SK-N-SH treated with all-trans-retinoic acid at 6 μM for 48 hours (cell line): Measurements from ENCODE around the gene FBXW11.

Experiments used
- ATAC-seq: fragments of 200-7000 bp; cut with Tn5 transposase; 3 replicates; pipeline ENCODE4 v1.9.1; 2020; ENCODE audit warnings: mild to moderate bottlenecking, moderate library complexity
- ARNTL ChIP-seq: fragments of 450-650 bp; formaldehyde crosslinking; IDR thresholded peaks from 2 replicates; pipeline ENCODE4 v1.5.0; 2020; ENCODE audit warnings: low read depth, mild to moderate bottlenecking, moderate library complexity, borderline replicate concordance
- CSDC2 ChIP-seq: fragments of 250-450 bp; sonication (Bioruptor Pico); IDR thresholded peaks from 2 replicates; pipeline ENCODE4 v1.5.0; 2020; ENCODE audit warnings: mild to moderate bottlenecking, moderate library complexity
- ESRRG ChIP-seq: fragments of 250-450 bp; sonication (Bioruptor Pico); IDR thresholded peaks from 2 replicates; pipeline ENCODE4 v1.6.1; 2021; ENCODE audit warnings: mild to moderate bottlenecking
- GLIS3 ChIP-seq: fragments of 250-450 bp; sonication (Bioruptor Pico); IDR thresholded peaks from 2 replicates; pipeline ENCODE4 v1.5.0; 2020; ENCODE audit warnings: mild to moderate bottlenecking, moderate library complexity
- ISL1 ChIP-seq: fragments of 250-450 bp; sonication (Bioruptor Pico); IDR thresholded peaks from 2 replicates; pipeline ENCODE4 v2.1.2; 2022; ENCODE audit warnings: mild to moderate bottlenecking, moderate library complexity
- OSR1 ChIP-seq: fragments of 250-450 bp; sonication (Bioruptor Pico); IDR thresholded peaks from 2 replicates; pipeline ENCODE4 v1.8.0; 2022; ENCODE audit warnings: moderate library complexity, mild to moderate bottlenecking, inconsistent platforms
- RARB ChIP-seq: fragments of 250-450 bp; sonication (Bioruptor Pico); IDR thresholded peaks from 2 replicates; pipeline ENCODE4 v1.8.0; 2021; ENCODE audit warnings: mild to moderate bottlenecking, moderate library complexity
- TCF4 ChIP-seq: fragments of 250-450 bp; sonication (Bioruptor Pico); IDR thresholded peaks from 2 replicates; pipeline ENCODE4 v1.8.0; 2021; ENCODE audit warnings: mild to moderate bottlenecking, moderate library complexity, borderline replicate concordance
- TOX ChIP-seq: fragments of 250-450 bp; sonication (Bioruptor Pico); IDR thresholded peaks from 2 replicates; pipeline ENCODE4 v1.8.0; 2021; ENCODE audit warnings: mild to moderate bottlenecking, moderate library complexity, borderline replicate concordance
- ZC3H10 ChIP-seq: fragments of 250-450 bp; sonication (Bioruptor Pico); IDR thresholded peaks from 2 replicates; pipeline ENCODE4 v1.5.1; 2021; ENCODE audit warnings: mild to moderate bottlenecking, moderate library complexity
- ZFP3 ChIP-seq: fragments of 250-450 bp; sonication (Bioruptor Pico); IDR thresholded peaks from 2 replicates; pipeline ENCODE4 v1.5.0; 2020; ENCODE audit warnings: mild to moderate bottlenecking, moderate library complexity
- ZFP30 ChIP-seq: fragments of 450-650 bp; formaldehyde crosslinking; IDR thresholded peaks from 2 replicates; pipeline ENCODE4 v1.5.0; 2022; ENCODE audit warnings: mild to moderate bottlenecking, moderate library complexity
- ZNF70 ChIP-seq: fragments of 450-650 bp; formaldehyde crosslinking; IDR thresholded peaks from 2 replicates; pipeline ENCODE4 v1.5.0; 2020; ENCODE audit warnings: mild to moderate bottlenecking, moderate library complexity
- ZNF8 ChIP-seq: fragments of 450-650 bp; formaldehyde crosslinking; IDR thresholded peaks from 2 replicates; pipeline ENCODE4 v1.5.0; 2020; ENCODE audit warnings: mild to moderate bottlenecking, moderate library complexity
- TF ChIP-seq, protein P1 (sequence below): fragments of 250-450 bp; sonication (Bioruptor Pico); IDR thresholded peaks from 2 replicates; pipeline ENCODE4 v1.8.0; 2021; ENCODE audit warnings: low read depth, mild to moderate bottlenecking, moderate library complexity, borderline replicate concordance
- TF ChIP-seq, protein P2 (sequence below): fragments of 250-450 bp; sonication (Bioruptor Pico); IDR thresholded peaks from 2 replicates; pipeline ENCODE4 v1.8.0; 2020; ENCODE audit warnings: mild to moderate bottlenecking, moderate library complexity, borderline replicate concordance
- TF ChIP-seq, protein P3 (sequence below): fragments of 250-450 bp; sonication (Bioruptor Pico); IDR thresholded peaks from 2 replicates; pipeline ENCODE4 v1.5.1; 2020; ENCODE audit warnings: low read depth, mild to moderate bottlenecking, moderate library complexity
- TF ChIP-seq, protein P4 (sequence below): fragments of 250-450 bp; sonication (Bioruptor Pico); IDR thresholded peaks from 2 replicates; pipeline ENCODE4 v1.5.1; 2021; ENCODE audit warnings: mild to moderate bottlenecking, moderate library complexity
- TF ChIP-seq, protein P5 (sequence below): fragments of 250-450 bp; sonication (Bioruptor Pico); IDR thresholded peaks from 2 replicates; pipeline ENCODE4 v1.5.0; 2020; ENCODE audit warnings: mild to moderate bottlenecking, moderate library complexity

FBXW11 gene

DNA sequence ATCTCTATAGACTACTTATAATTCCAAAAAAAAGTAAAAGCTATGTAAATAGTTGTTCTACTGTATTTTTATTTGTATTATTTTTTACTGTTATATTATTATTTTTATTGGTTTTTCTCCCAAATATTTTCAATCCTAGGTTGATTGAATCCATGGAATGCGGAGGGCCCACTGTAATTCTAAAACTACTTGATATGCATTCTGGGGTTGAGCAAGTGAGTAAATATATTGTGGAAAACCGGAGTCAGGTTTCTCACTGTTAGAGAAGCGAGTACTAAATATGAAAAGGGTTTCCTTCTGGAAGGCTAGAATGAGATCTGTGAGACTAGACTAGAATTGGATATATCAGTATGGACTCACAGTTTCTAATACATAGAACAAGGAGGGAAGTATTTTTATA, 66.5 kb downstream of the FBXW11 start:
- TF ChIP-seq OSR1 (CRISPR knock-in tag), result no peak
- TF ChIP-seq, protein P1, sequence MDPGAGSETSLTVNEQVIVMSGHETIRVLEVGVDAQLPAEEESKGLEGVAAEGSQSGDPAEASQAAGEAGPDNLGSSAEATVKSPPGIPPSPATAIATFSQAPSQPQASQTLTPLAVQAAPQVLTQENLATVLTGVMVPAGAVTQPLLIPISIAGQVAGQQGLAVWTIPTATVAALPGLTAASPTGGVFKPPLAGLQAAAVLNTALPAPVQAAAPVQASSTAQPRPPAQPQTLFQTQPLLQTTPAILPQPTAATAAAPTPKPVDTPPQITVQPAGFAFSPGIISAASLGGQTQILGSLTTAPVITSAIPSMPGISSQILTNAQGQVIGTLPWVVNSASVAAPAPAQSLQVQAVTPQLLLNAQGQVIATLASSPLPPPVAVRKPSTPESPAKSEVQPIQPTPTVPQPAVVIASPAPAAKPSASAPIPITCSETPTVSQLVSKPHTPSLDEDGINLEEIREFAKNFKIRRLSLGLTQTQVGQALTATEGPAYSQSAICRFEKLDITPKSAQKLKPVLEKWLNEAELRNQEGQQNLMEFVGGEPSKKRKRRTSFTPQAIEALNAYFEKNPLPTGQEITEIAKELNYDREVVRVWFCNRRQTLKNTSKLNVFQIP (CRISPR knock-in tag), result no peak
- no peak for ATAC-seq

DNA sequence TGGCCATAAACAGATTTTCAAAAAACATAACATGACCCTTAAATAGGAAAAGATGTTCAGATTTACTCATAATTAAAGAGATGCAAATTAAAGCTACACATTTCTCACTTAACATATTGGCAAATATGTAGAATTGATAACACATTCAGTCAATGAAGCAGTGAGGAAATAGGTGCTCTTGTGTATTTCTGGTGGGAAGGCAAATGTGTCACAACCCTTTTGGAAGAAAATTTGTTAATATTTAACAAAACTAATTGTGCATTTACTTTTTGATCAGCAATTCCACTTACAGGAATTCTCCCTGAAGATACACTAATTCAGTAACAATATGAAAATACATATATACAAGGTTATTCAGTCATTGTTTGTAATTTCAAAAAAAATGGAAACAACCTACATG, 68.1 kb downstream of the FBXW11 start:
- TF ChIP-seq, protein P2, sequence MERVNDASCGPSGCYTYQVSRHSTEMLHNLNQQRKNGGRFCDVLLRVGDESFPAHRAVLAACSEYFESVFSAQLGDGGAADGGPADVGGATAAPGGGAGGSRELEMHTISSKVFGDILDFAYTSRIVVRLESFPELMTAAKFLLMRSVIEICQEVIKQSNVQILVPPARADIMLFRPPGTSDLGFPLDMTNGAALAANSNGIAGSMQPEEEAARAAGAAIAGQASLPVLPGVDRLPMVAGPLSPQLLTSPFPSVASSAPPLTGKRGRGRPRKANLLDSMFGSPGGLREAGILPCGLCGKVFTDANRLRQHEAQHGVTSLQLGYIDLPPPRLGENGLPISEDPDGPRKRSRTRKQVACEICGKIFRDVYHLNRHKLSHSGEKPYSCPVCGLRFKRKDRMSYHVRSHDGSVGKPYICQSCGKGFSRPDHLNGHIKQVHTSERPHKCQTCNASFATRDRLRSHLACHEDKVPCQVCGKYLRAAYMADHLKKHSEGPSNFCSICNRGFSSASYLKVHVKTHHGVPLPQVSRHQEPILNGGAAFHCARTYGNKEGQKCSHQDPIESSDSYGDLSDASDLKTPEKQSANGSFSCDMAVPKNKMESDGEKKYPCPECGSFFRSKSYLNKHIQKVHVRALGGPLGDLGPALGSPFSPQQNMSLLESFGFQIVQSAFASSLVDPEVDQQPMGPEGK (CRISPR knock-in tag), result no peak
- TF ChIP-seq ZNF70 (CRISPR knock-in tag), result no peak
- TF ChIP-seq ZFP3 (CRISPR knock-in tag), result no peak
- no peak for TF ChIP-seq CSDC2 (CRISPR knock-in tag)
- no peak for TF ChIP-seq RARB (CRISPR knock-in tag)
- TF ChIP-seq TCF4, result no peak
- TF ChIP-seq, protein P3, sequence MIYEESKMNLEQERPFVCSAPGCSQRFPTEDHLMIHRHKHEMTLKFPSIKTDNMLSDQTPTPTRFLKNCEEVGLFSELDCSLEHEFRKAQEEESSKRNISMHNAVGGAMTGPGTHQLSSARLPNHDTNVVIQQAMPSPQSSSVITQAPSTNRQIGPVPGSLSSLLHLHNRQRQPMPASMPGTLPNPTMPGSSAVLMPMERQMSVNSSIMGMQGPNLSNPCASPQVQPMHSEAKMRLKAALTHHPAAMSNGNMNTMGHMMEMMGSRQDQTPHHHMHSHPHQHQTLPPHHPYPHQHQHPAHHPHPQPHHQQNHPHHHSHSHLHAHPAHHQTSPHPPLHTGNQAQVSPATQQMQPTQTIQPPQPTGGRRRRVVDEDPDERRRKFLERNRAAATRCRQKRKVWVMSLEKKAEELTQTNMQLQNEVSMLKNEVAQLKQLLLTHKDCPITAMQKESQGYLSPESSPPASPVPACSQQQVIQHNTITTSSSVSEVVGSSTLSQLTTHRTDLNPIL (CRISPR knock-in tag), result no peak
- TF ChIP-seq GLIS3 (CRISPR knock-in tag), result no peak
- TF ChIP-seq, protein P4, sequence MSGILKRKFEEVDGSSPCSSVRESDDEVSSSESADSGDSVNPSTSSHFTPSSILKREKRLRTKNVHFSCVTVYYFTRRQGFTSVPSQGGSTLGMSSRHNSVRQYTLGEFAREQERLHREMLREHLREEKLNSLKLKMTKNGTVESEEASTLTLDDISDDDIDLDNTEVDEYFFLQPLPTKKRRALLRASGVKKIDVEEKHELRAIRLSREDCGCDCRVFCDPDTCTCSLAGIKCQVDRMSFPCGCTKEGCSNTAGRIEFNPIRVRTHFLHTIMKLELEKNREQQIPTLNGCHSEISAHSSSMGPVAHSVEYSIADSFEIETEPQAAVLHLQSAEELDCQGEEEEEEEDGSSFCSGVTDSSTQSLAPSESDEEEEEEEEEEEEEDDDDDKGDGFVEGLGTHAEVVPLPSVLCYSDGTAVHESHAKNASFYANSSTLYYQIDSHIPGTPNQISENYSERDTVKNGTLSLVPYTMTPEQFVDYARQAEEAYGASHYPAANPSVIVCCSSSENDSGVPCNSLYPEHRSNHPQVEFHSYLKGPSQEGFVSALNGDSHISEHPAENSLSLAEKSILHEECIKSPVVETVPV (CRISPR knock-in tag), result no peak
- TF ChIP-seq ARNTL (CRISPR knock-in tag), result no peak
- TF ChIP-seq ESRRG (CRISPR knock-in tag), result no peak
- TF ChIP-seq, protein P1 (CRISPR knock-in tag), result no peak
- TF ChIP-seq ISL1, result no peak
- TF ChIP-seq ZFP30 (CRISPR knock-in tag), result no peak
- TF ChIP-seq ZNF8 (CRISPR knock-in tag), result no peak
- TF ChIP-seq ZC3H10 (CRISPR knock-in tag), result no peak
- TF ChIP-seq, protein P5, sequence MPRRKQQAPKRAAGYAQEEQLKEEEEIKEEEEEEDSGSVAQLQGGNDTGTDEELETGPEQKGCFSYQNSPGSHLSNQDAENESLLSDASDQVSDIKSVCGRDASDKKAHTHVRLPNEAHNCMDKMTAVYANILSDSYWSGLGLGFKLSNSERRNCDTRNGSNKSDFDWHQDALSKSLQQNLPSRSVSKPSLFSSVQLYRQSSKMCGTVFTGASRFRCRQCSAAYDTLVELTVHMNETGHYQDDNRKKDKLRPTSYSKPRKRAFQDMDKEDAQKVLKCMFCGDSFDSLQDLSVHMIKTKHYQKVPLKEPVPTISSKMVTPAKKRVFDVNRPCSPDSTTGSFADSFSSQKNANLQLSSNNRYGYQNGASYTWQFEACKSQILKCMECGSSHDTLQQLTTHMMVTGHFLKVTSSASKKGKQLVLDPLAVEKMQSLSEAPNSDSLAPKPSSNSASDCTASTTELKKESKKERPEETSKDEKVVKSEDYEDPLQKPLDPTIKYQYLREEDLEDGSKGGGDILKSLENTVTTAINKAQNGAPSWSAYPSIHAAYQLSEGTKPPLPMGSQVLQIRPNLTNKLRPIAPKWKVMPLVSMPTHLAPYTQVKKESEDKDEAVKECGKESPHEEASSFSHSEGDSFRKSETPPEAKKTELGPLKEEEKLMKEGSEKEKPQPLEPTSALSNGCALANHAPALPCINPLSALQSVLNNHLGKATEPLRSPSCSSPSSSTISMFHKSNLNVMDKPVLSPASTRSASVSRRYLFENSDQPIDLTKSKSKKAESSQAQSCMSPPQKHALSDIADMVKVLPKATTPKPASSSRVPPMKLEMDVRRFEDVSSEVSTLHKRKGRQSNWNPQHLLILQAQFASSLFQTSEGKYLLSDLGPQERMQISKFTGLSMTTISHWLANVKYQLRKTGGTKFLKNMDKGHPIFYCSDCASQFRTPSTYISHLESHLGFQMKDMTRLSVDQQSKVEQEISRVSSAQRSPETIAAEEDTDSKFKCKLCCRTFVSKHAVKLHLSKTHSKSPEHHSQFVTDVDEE (CRISPR knock-in tag), result no peak
- TF ChIP-seq, all 23 proteins: peak for 0
- ATAC-seq, result no peak

DNA sequence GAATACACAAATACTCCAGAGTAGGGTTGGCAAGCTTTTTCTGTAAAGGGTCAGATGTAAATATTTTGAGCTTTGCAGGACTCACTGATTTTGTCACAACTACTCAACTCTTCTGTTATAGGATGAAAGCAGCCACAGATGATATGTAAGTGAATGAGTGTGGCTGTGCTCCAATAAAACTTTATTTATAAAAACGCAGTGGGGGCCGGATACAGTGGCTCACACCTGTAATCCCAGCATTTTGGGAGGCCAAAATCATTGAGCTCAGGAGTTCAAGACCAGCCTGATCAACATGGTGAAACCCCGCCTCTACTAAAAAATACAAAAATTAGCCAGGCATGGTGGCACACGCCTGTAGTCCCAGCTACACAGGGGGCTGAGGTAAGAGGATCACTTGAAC, 69.1 kb downstream of the FBXW11 start:
- no peak for ATAC-seq
- TF ChIP-seq, protein P4 (CRISPR knock-in tag), result no peak
- TF ChIP-seq ESRRG (CRISPR knock-in tag) (no peak), TOX (CRISPR knock-in tag) (no peak), ZFP30 (CRISPR knock-in tag) (no peak), RARB (CRISPR knock-in tag) (no peak), TCF4 (no peak)
- TF ChIP-seq, protein P2 (CRISPR knock-in tag), result no peak
- TF ChIP-seq, protein P3 (CRISPR knock-in tag), result no peak
- TF ChIP-seq, protein P1 (CRISPR knock-in tag), result no peak
